GM04504 (cell line): ENCODE data around the gene CDH16.
A peak's percentile ranks its signal among the peaks of the same experiment; 100 is the strongest.
"Not testable (repeated sequence)": the region's sequence is repeated elsewhere in the genome, so short reads cannot be mapped to it uniquely, and the experiment has no call there.

ENCODE experiments used
- DNase-seq: peaks from one replicate; pipeline ENCODE4 v3.0.0-alpha.2; 2012; ENCODE audit warnings: low read depth

CDH16 gene

GRCh38 chr16:66871840-66872239 lies 46.8 kb downstream of the CDH16 start:
- DNase-seq, result no peak

GRCh38 chr16:66871363-66871762 lies 47.3 kb downstream of the CDH16 start:
- not testable (repeated sequence) for DNase-seq

GRCh38 chr16:66869424-66869823 lies 49.3 kb downstream of the CDH16 start:
- no peak for DNase-seq

GRCh38 chr16:66863707-66864106 lies 55.0 kb downstream of the CDH16 start:
- no peak for DNase-seq

GRCh38 chr16:66862023-66862520 lies 56.6 kb downstream of the CDH16 start:
- no peak for DNase-seq

GRCh38 chr16:66859397-66860068 lies 59.2 kb downstream of the CDH16 start:
- no peak for DNase-seq

GRCh38 chr16:66858740-66859396 lies 59.8 kb downstream of the CDH16 start:
- DNase-seq, result peak; percentile 43
